PC-9 (cell line): ENCODE results near the gene SESN3. TPM values are rescaled to one million over a fixed set of nuclear protein-coding genes. Genes with fewer than 3 reads are reported as not detected.

Experiments used
- BruUV-seq: library from RNA; stranded (reverse); fragments of 400-500 nt; replicated peaks from 2 replicates; lab custom pipeline; 2021; lab: Mats Ljungman, UMichigan
- CTCF ChIA-PET: fragments of 300-600 bp; sonication (Branson Sonifier 250); formaldehyde crosslinking; loops from one replicate; lab custom pipeline; 2022; ENCODE audit warnings: antibody characterized with exemption; lab: Charles Lee
- POLR2A ChIA-PET: fragments of 300-600 bp; sonication (Branson Sonifier 250); formaldehyde crosslinking; loops from one replicate; lab custom pipeline; 2022; ENCODE audit warnings: antibody characterized with exemption; ENCODE audit not compliant: unreplicated experiment; lab: Charles Lee
- DNase-seq, 2 experiments: peaks; one replicate each; pipeline versions ENCODE4 v3.0.0 to v3.0.0-alpha.2; 2015 to 2022; ENCODE audit warnings: mixed read lengths in 1 of 2
- H2AFZ ChIP-seq: fragments of 200-600 bp; sonication (generic); 2 replicates; pipeline ENCODE4 v1.8.1; 2017; ENCODE audit warnings: antibody characterized with exemption
- H3F3A ChIP-seq: fragments of 200-600 bp; sonication (generic); 2 replicates; pipeline ENCODE4 v1.8.1; 2017; ENCODE audit warnings: antibody characterized with exemption, mild to moderate bottlenecking, low read depth; ENCODE audit not compliant: insufficient read depth
- H3K27ac ChIP-seq: fragments of 200-600 bp; sonication (generic); 2 replicates; pipeline ENCODE4 v1.6.1; 2016; ENCODE audit warnings: mixed run types
- H3K27me3 ChIP-seq: fragments of 200-600 bp; sonication (generic); 2 replicates; pipeline ENCODE4 v1.6.1; 2016; ENCODE audit warnings: low read depth, mixed run types; ENCODE audit not compliant: insufficient read depth
- H3K36me3 ChIP-seq: fragments of 200-600 bp; sonication (generic); 2 replicates; pipeline ENCODE4 v1.6.1; 2016; ENCODE audit warnings: low read depth, mixed run types
- H3K4me1 ChIP-seq: fragments of 200-600 bp; sonication (generic); replicated peaks from 2 replicates; pipeline ENCODE4 v1.6.1; 2016; ENCODE audit warnings: mixed run types; ENCODE audit not compliant: insufficient read depth
- H3K4me2 ChIP-seq: fragments of 200-600 bp; sonication (generic); 2 replicates; pipeline ENCODE4 v1.6.1; 2017; ENCODE audit warnings: mixed run types
- H3K4me3 ChIP-seq: fragments of 200-600 bp; sonication (generic); 2 replicates; pipeline ENCODE4 v1.6.1; 2016; ENCODE audit warnings: mixed run types
- H3K79me2 ChIP-seq: fragments of 200-600 bp; sonication (generic); 2 replicates; pipeline ENCODE4 v1.6.1; 2017; ENCODE audit warnings: low read depth, mixed run types
- H3K9me2 ChIP-seq: fragments of 200-600 bp; sonication (generic); 2 replicates; pipeline ENCODE4 v1.8.1; 2017; ENCODE audit warnings: mild to moderate bottlenecking; ENCODE audit not compliant: insufficient read depth
- H3K9me3 ChIP-seq: fragments of 200-600 bp; sonication (generic); 2 replicates; pipeline ENCODE4 v1.8.1; 2016; ENCODE audit warnings: low read depth; ENCODE audit not compliant: insufficient read depth
- H4K20me1 ChIP-seq: fragments of 200-600 bp; sonication (generic); 2 replicates; pipeline ENCODE4 v1.8.1; 2017; ENCODE audit not compliant: insufficient read depth
- EZH2 ChIP-seq: fragments of 200-600 bp; sonication (generic); IDR thresholded peaks from 2 replicates; pipeline ENCODE4 v1.8.0; 2017; ENCODE audit warnings: antibody characterized with exemption, low read depth
- intact Hi-C: fragments of 100-400 bp; cut with micrococcal nuclease; formaldehyde crosslinking; loops from one replicate; pipeline ENCODE4 v1.10.0; 2022; ENCODE audit not compliant: unreplicated experiment
- total RNA-seq: library from RNA; stranded (reverse); gene quantifications from 2 replicates; pipeline ENCODE4 v1.2.3, GENCODE V29; 2021
- TF ChIP-seq, protein P1 (sequence below): fragments of 200-600 bp; sonication (generic); conservative IDR thresholded peaks from 2 replicates; pipeline ENCODE4 v1.6.1; 2017; ENCODE audit warnings: mixed run types, antibody characterized with exemption, mild to moderate bottlenecking, moderate library complexity

Gene SESN3
- total RNA-seq, 1 experiment from 2014 or later = 0.85 TPM

GRCh38 chr11:95232666-95233065 lies 1.7 kb upstream of the SESN3 start:
- H3K4me2 ChIP-seq = no peak overlapping the region
- no peaks in the 10 kb centered on the region for H3K9me3 ChIP-seq
- peaks cover 26% of the 10 kb centered on the region; the same call in 1 of the 2 replicates for H3K27me3 ChIP-seq
- intact Hi-C loops = no loop called here
- no peaks in the 10 kb centered on the region for H3K9me2 ChIP-seq
- no peaks in the 10 kb centered on the region; the same call in none of the 2 replicates for H3F3A ChIP-seq
- CTCF ChIA-PET = no interaction called here
- no TSS peak for BruUV-seq
- POLR2A ChIA-PET = no interaction called here
- no peak for DNase-seq
- H3K36me3 ChIP-seq = no peaks in the 10 kb centered on the region
- H3K4me1 ChIP-seq = no peaks in the 10 kb centered on the region; the same call in 1 of the 2 replicates
- H3K4me3 ChIP-seq = no peak overlapping the region
- H4K20me1 ChIP-seq = no peaks in the 10 kb centered on the region
- no peaks in the 10 kb centered on the region for H3K79me2 ChIP-seq
- TF ChIP-seq EZH2 = no peak
- TF ChIP-seq, protein P1, sequence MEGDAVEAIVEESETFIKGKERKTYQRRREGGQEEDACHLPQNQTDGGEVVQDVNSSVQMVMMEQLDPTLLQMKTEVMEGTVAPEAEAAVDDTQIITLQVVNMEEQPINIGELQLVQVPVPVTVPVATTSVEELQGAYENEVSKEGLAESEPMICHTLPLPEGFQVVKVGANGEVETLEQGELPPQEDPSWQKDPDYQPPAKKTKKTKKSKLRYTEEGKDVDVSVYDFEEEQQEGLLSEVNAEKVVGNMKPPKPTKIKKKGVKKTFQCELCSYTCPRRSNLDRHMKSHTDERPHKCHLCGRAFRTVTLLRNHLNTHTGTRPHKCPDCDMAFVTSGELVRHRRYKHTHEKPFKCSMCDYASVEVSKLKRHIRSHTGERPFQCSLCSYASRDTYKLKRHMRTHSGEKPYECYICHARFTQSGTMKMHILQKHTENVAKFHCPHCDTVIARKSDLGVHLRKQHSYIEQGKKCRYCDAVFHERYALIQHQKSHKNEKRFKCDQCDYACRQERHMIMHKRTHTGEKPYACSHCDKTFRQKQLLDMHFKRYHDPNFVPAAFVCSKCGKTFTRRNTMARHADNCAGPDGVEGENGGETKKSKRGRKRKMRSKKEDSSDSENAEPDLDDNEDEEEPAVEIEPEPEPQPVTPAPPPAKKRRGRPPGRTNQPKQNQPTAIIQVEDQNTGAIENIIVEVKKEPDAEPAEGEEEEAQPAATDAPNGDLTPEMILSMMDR = no peak
- no peak overlapping the region for H2AFZ ChIP-seq
- no peak overlapping the region for H3K27ac ChIP-seq

DNA sequence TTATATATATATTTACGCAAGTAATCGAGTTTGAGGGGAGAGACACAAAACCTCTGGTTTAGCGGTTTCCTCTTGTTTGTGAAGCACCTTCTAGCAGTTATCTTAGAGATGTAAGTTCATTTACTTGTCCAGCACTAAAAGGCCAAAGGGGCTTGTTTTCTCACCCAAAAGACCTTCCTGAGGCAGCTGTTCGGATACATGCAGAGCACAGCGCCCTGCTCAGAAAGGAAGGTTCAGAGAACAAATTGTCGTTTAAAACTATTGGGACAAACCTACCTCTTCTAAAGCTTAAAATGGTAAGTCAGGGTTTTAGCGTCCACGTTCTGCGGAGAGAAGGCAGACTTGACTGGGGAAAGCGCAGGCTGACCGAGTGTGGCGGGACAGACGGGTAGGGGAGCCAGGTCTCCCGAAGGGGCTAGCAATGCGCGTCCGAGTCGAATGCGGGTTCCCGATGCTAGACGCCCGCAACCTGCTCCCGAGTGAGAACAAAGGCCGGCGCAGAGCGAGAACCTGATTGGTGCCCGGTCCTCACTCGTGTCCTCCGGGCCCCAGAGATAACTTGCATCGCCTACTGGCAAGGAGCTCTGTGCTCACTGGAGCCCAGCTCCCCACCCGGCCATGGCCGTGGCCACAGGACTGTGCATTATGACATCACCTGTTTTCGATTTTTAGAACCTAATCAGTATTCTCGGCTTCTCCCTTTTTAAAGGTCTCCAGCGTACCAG lies 1.0 kb upstream of the SESN3 start:
- peak in 1 of 2 experiments; percentile 1 for DNase-seq
- POLR2A ChIA-PET = interaction anchor here (0.6 kb wide), 1 partner anchor 1354 kb away, joined by 3 read pairs; no protein-coding TSS in a partner anchor
- H3K4me2 ChIP-seq = peak overlapping the region; percentile 79
- TF ChIP-seq, protein P1 = no peak
- no peak for TF ChIP-seq EZH2
- no TSS peak for BruUV-seq
- H3K9me3 ChIP-seq = no peaks in the 10 kb centered on the region
- intact Hi-C loops = loop anchor here (2.0 kb wide), 1 partner anchor 81 kb away; no protein-coding TSS in a partner anchor
- H3K36me3 ChIP-seq = no peaks in the 10 kb centered on the region
- CTCF ChIA-PET = interaction anchor here (0.6 kb wide), 1 partner anchor 165 kb away, joined by 3 read pairs; no protein-coding TSS in a partner anchor
- H3K4me3 ChIP-seq = peak overlapping the region; percentile 47
- H4K20me1 ChIP-seq = no peaks in the 10 kb centered on the region
- H3K27me3 ChIP-seq = peaks cover 26% of the 10 kb centered on the region; the same call in 1 of the 2 replicates
- H3K79me2 ChIP-seq = no peaks in the 10 kb centered on the region
- no peaks in the 10 kb centered on the region; the same call in none of the 2 replicates for H3F3A ChIP-seq
- H2AFZ ChIP-seq = peak overlapping the region; percentile 65
- H3K9me2 ChIP-seq = no peaks in the 10 kb centered on the region
- H3K4me1 ChIP-seq = no peaks in the 10 kb centered on the region; the same call in 1 of the 2 replicates
- no peak overlapping the region for H3K27ac ChIP-seq

DNA sequence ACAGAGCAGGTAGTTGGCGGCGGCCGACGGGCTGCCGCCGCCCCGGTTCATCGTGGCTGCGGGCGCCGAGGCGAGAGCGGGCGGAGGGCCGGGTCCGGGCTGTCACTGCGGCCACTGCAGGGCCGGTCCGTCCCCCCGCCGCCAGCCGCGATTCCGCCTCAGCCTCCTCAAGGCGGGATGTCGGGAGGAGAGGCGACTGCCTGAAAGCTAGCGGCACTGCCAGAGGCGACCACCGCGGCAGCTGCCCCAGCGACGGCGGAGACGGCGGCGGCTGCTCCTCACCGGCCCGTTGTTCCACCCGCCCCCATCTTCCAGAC lies 234 bp downstream of the SESN3 start:
- Histone ChIP-seq H3K4me2 (peak overlapping the region; percentile 61), H3K36me3 (no peaks in the 10 kb centered on the region), H4K20me1 (no peaks in the 10 kb centered on the region), H3F3A (no peaks in the 10 kb centered on the region; the same call in none of the 2 replicates), H3K27me3 (peaks cover 26% of the 10 kb centered on the region; the same call in 1 of the 2 replicates), H3K79me2 (no peaks in the 10 kb centered on the region), H3K27ac (no peak overlapping the region), H3K4me1 (no peaks in the 10 kb centered on the region; the same call in 1 of the 2 replicates), H3K9me2 (no peaks in the 10 kb centered on the region), H3K9me3 (no peaks in the 10 kb centered on the region), H2AFZ (peak overlapping the region; percentile 66; the same call in 1 of the 2 replicates), H3K4me3 (peak overlapping the region; percentile 52; the same call in 1 of the 2 replicates)
- no TSS peak for BruUV-seq
- ChIA-PET POLR2A (interaction anchor here (0.5 to 0.6 kb wide), 2 partner anchors 569 to 680 kb away, joined by 3 read pairs; no protein-coding TSS in a partner anchor), CTCF (no interaction called here)
- intact Hi-C loops = loop anchor here (2.0 kb wide), 1 partner anchor 80 kb away; no protein-coding TSS in a partner anchor
- TF ChIP-seq, protein P1 = no peak
- TF ChIP-seq EZH2 = 0 out of 2 replicates have a peak, but pooled peaks have one; percentile 26
- DNase-seq = no peak
